ENCODE results near the gene ZNF683. TPM values are rescaled to one million over a fixed set of nuclear protein-coding genes. Genes with fewer than 3 reads are reported as not detected.

Gene ZNF683
- total and polyA plus RNA-seq, 9 of the 15 experiments (the other 6 are each of a cell fraction or from before 2014, with no cell fraction given) = not detected

GRCh38 chr1:26363549-26364448, 8.8 kb downstream of the ZNF683 start (continued):
- TF ChIP-seq ZNF23 (CRISPR knock-in tag; IDR thresholded peaks at IDR 0.05) = no peak
- 0 out of 2 replicates have a peak, but pooled peaks have one; percentile 29 for TF ChIP-seq EP300 (IDR thresholded peaks at IDR 0.05; ENCODE audit: low read length)
- no peak for TF ChIP-seq NKRF (IDR thresholded peaks at IDR 0.05; ENCODE audit: borderline replicate concordance)
- TF ChIP-seq ZBTB1 (CRISPR knock-in tag; IDR thresholded peaks at IDR 0.05; ENCODE audit: borderline replicate concordance, low read depth) = no peak
- TF ChIP-seq DPF2 (IDR thresholded peaks at IDR 0.05) = no peak
- TF ChIP-seq ZFP36 (IDR thresholded peaks at IDR 0.05; ENCODE audit: low read depth, low read length, partially characterized antibody) = peak; percentile 41
- TF ChIP-seq FOSL1 (tag; conservative IDR thresholded peaks at IDR 0.05) = peak; percentile 54; the same call in 1 of the 2 replicates
- no peak for TF ChIP-seq CREBBP (IDR thresholded peaks at IDR 0.05; ENCODE audit: low read depth, low read length)
- TF ChIP-seq DEAF1 (CRISPR knock-in tag; IDR thresholded peaks at IDR 0.05) = peak; percentile 94
- no peak for TF ChIP-seq FOXJ2 (tag; IDR thresholded peaks at IDR 0.05)
- no peak for TF ChIP-seq HMGXB4 (CRISPR knock-in tag; IDR thresholded peaks at IDR 0.05)
- peak; percentile 75; the same call in 1 of the 2 replicates for TF ChIP-seq TFAP4 (CRISPR knock-in tag; IDR thresholded peaks at IDR 0.05; ENCODE audit: borderline replicate concordance)
